ENCODE results near the gene RNF26. TPM values are rescaled to one million over a fixed set of nuclear protein-coding genes. Genes with fewer than 3 reads are reported as not detected.
A peak's percentile ranks its signal among the peaks of the same experiment; 100 is the strongest.

Gene RNF26
- total and polyA plus RNA-seq, 10 of the 15 experiments (the other 5 are each of a cell fraction or from before 2014, with no cell fraction given): 2.8 to 54.5 (median 17.7) TPM

DNA sequence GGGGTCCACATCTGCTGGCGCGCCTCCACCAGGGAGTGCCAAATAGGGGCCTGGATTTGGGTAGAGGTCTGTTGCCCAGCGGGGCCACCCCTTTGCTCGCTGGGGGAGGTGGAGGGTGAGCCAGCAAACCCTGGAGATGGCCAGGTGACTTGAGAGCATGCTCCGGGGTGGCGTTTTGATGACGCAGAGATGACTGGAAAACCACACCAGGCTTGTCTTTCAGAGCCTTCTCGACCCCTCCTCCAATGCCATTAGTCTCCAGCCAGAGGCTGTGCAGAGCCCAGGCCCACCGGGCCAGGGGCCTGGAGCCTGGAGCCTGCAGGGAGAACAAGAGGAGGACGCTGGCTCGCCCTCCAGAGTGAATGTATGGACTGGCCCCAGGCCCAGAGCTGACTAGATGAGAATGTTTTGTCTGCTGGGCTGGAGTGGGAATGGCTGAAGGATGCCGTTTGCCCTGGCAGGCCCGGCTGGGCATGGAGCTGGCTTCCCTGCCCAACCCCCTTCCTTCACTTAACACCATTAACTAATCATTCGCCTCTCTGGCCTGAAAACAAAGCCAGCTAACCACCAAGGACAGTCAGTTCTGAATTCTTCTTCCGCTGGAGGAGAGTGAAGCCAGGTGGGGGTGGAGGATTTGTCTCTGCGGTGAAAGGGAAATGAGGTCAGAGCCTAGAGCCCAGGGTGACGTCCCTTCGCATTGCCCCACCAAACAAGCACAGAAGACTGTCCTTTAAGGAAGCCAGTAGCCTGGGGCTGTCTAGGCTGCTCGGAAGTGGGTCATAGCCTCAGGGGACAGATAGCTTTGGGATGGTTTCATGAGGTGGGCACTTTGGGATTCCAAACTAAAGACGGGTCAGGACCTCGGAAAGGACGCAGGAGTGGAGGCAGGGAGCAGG lies 15.8 kb upstream of the RNF26 start:
- intact Hi-C loops (cut with micrococcal nuclease; ENCODE audit: unreplicated experiment) (no loop called here), in situ Hi-C loops (cut with MboI) (no loop called here)
- ATAC-seq (peak; percentile 43), FAIRE-seq (peak; percentile 85), DNase-seq (ENCODE audit: low read depth, low spot score) (peak; percentile 70)
- Histone ChIP-seq H3K27me3 (replicated peaks in 1 of 2; ENCODE audit: control insufficient read depth in 2 of 2, insufficient read depth in 2 of 2, low read length in 1 of 2) (peaks cover 1 to 15% of the 10 kb centered on the region in 2 experiments; a peak in 3 of 4 replicates), H3K4me3 (no peak overlapping the region), H3K4me1 (ENCODE audit: control insufficient read depth, insufficient read depth, low read length) (peaks cover 48% of the 10 kb centered on the region), H3K9ac (ENCODE audit: control insufficient read depth, insufficient read depth, low read length) (peak overlapping the region; percentile 34; the same call in 1 of the 2 replicates), H3K4me2 (ENCODE audit: control insufficient read depth, insufficient read depth) (peak overlapping the region; percentile 50), H2AFZ (ENCODE audit: control insufficient read depth, low read depth, low read length) (peak overlapping the region; percentile 6), H3K79me2 (ENCODE audit: control insufficient read depth, insufficient read depth, low read length) (no peaks in the 10 kb centered on the region), H4K20me1 (ENCODE audit: control insufficient read depth, insufficient read depth) (no peaks in the 10 kb centered on the region), H3K27ac (ENCODE audit: control insufficient read depth, insufficient read depth) (peak overlapping the region; percentile 58), H3K9me3 (replicated peaks; ENCODE audit: control insufficient read depth, insufficient read depth, low read length) (no peaks in the 10 kb centered on the region), H3K36me3 (ENCODE audit: control insufficient read depth in 2 of 2, insufficient read depth in 2 of 2, low read length in 1 of 2) (no peaks in the 10 kb centered on the region)
- ChIA-PET CTCF (interaction anchor here (0.7 to 1.5 kb wide), 6 partner anchors 8 to 150 kb away, joined by 3 to 7 read pairs (median 4); partner anchors contain the start of genes NLRX1 and RNF26), SMC1A (ENCODE audit: uncharacterized antibody, unreplicated experiment) (interaction anchor here (1.0 to 3.5 kb wide), 3 partner anchors 19 to 112 kb away, joined by 3 to 14 read pairs (median 3); partner anchors contain the start of gene CBL), POLR2A (interaction anchor here (0.6 to 1.7 kb wide), 13 partner anchors 8 to 197 kb away, joined by 3 to 7 read pairs (median 3); partner anchors contain the start of genes CBL, HINFP and RNF26), RAD21 (ENCODE audit: unreplicated experiment) (interaction anchor here (0.5 to 1.2 kb wide), 5 partner anchors 10 to 251 kb away, joined by 3 to 5 read pairs (median 3); partner anchors contain the start of gene VPS11)
- no TSS peak for BruUV-seq (replicated peaks)
- WGBS (ENCODE audit: insufficient coverage, insufficient replicate concordance, low lambda C conversion rate, missing lambda C conversion rate): 32% methylated on average over 22 of the region's 22 CpGs
- TF ChIP-seq KDM1A (IDR thresholded peaks at IDR 0.05; ENCODE audit: borderline replicate concordance): no peak
- peak; percentile 37 to 50; a peak in 3 of 4 replicates for TF ChIP-seq IKZF2 (IDR thresholded peaks at IDR 0.05)
- TF ChIP-seq ZNF217 (IDR thresholded peaks at IDR 0.05): no peak
- TF ChIP-seq ZNF207 (IDR thresholded peaks at IDR 0.05; ENCODE audit: borderline replicate concordance): no peak
- no peak for TF ChIP-seq YBX1 (IDR thresholded peaks at IDR 0.05)
- TF ChIP-seq POLR2AphosphoS2 (IDR thresholded peaks at IDR 0.05; ENCODE audit: low read depth, low read length): no peak
- TF ChIP-seq TCF12 (IDR thresholded peaks at IDR 0.05; ENCODE audit: low read depth, low read length): 0 out of 2 replicates have a peak, but pooled peaks have one; percentile 18
- TF ChIP-seq, protein P1, sequence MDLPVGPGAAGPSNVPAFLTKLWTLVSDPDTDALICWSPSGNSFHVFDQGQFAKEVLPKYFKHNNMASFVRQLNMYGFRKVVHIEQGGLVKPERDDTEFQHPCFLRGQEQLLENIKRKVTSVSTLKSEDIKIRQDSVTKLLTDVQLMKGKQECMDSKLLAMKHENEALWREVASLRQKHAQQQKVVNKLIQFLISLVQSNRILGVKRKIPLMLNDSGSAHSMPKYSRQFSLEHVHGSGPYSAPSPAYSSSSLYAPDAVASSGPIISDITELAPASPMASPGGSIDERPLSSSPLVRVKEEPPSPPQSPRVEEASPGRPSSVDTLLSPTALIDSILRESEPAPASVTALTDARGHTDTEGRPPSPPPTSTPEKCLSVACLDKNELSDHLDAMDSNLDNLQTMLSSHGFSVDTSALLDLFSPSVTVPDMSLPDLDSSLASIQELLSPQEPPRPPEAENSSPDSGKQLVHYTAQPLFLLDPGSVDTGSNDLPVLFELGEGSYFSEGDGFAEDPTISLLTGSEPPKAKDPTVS (IDR thresholded peaks at IDR 0.05; ENCODE audit: low read depth, low read length): no peak
- TF ChIP-seq CBX3 (IDR thresholded peaks at IDR 0.05; ENCODE audit: borderline replicate concordance, low read depth): no peak
- no peak for TF ChIP-seq SIX5 (IDR thresholded peaks at IDR 0.05; ENCODE audit: low read depth, low read length, severe bottlenecking)
- TF ChIP-seq NFXL1 (IDR thresholded peaks at IDR 0.05; ENCODE audit: borderline replicate concordance): no peak
- TF ChIP-seq DPF2 (IDR thresholded peaks at IDR 0.05): no peak
- TF ChIP-seq, protein P2, sequence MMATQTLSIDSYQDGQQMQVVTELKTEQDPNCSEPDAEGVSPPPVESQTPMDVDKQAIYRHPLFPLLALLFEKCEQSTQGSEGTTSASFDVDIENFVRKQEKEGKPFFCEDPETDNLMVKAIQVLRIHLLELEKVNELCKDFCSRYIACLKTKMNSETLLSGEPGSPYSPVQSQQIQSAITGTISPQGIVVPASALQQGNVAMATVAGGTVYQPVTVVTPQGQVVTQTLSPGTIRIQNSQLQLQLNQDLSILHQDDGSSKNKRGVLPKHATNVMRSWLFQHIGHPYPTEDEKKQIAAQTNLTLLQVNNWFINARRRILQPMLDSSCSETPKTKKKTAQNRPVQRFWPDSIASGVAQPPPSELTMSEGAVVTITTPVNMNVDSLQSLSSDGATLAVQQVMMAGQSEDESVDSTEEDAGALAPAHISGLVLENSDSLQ (IDR thresholded peaks at IDR 0.05): peak; percentile 25; the same call in 1 of the 2 replicates
- TF ChIP-seq TBL1XR1 (IDR thresholded peaks at IDR 0.05; ENCODE audit: low read depth, low read length): no peak
- TF ChIP-seq LARP7 (IDR thresholded peaks at IDR 0.05): 0 out of 2 replicates have a peak, but pooled peaks have one; percentile 33
- TF ChIP-seq JUNB (IDR thresholded peaks at IDR 0.05): no peak
- peak; percentile 55; the same call in 1 of the 2 replicates for TF ChIP-seq CHD2 (IDR thresholded peaks at IDR 0.05; ENCODE audit: borderline replicate concordance, low read depth, low read length)
